GM18505 (cell line): ENCODE measurements around the gene MSI2.

ENCODE experiments used
- ATAC-seq: cut with Tn5 transposase; IDR thresholded peaks from one replicate; pipeline ENCODE4 v1.9.1; 2021; ENCODE audit not compliant: unreplicated experiment
- POLR2A ChIP-seq: IDR thresholded peaks from 4 replicates; pipeline ENCODE4 v1.6.1; 2011; ENCODE audit warnings: borderline replicate concordance; ENCODE audit not compliant: insufficient read depth, insufficient read length; ENCODE audit errors: extremely low read depth

Gene MSI2

GRCh38 chr17:57470906-57471305 lies 214.6 kb downstream of the MSI2 start:
- no peak for TF ChIP-seq POLR2A
- no peak for ATAC-seq

- no peak for TF ChIP-seq POLR2A
- ATAC-seq, result no peak
Observed at GRCh38 chr17:57471868-57472368, 215.6 kb downstream of the MSI2 start.

GRCh38 chr17:57475796-57476195 lies 219.5 kb downstream of the MSI2 start:
- TF ChIP-seq POLR2A, result no peak
- ATAC-seq, result no peak

GRCh38 chr17:57477522-57478362 lies 221.4 kb downstream of the MSI2 start:
- no peak for ATAC-seq
- TF ChIP-seq POLR2A, result no peak

GRCh38 chr17:57478478-57479250 lies 222.3 kb downstream of the MSI2 start:
- ATAC-seq, result no peak

GRCh38 chr17:57480438-57481196 lies 224.3 kb downstream of the MSI2 start:
- TF ChIP-seq POLR2A, result no peak
- no peak for ATAC-seq

More at GRCh38 chr17:57478478-57479250, 222.3 kb downstream of the MSI2 start:
- TF ChIP-seq POLR2A, result no peak

- ATAC-seq, result no peak
- TF ChIP-seq POLR2A, result no peak
Observed at GRCh38 chr17:57481910-57482391, 225.6 kb downstream of the MSI2 start.

- TF ChIP-seq POLR2A, result no peak
- no peak for ATAC-seq
Observed at GRCh38 chr17:57482657-57483056, 226.3 kb downstream of the MSI2 start.

- no peak for ATAC-seq
- no peak for TF ChIP-seq POLR2A
Observed at GRCh38 chr17:57484081-57484666, 227.9 kb downstream of the MSI2 start.

- ATAC-seq, result no peak
- TF ChIP-seq POLR2A, result no peak
Observed at GRCh38 chr17:57484826-57485565, 228.7 kb downstream of the MSI2 start.

- TF ChIP-seq POLR2A, result no peak
- no peak for ATAC-seq
Observed at GRCh38 chr17:57485566-57485865, 229.2 kb downstream of the MSI2 start.
